A549 (cell line): ENCODE results near the gene TBC1D1. TPM values are rescaled to one million over a fixed set of nuclear protein-coding genes. Genes with fewer than 3 reads are reported as not detected.

Experiments
- ATAC-seq, 2 experiments: fragments of 200-7000 bp in 1 of 2; fragments of >200 bp in 1 of 2; cut with Nextera tagmentation in 1 of 2; cut with Tn5 transposase in 1 of 2; 3 replicates each; pipeline versions ENCODE4 v1.8.0 to v1.9.1; 2018 to 2020; ENCODE audit warnings: mild to moderate bottlenecking in 1 of 2, moderate library complexity in 1 of 2
- CTCF ChIA-PET: fragments of 300-600 bp; sonication (Branson Sonifier 250); formaldehyde crosslinking; extraction: SDS; loops from one replicate; lab custom pipeline; 2021; ENCODE audit warnings: antibody characterized with exemption, inconsistent platforms; lab: Yijun Ruan, JAX
- POLR2A ChIA-PET: fragments of 350-600 bp; formaldehyde crosslinking; extraction: SDS; loops from one replicate; lab custom pipeline; 2021; ENCODE audit warnings: antibody characterized with exemption, inconsistent platforms; lab: Yijun Ruan, JAX
- DNase-seq, 2 experiments: peaks; one replicate each; pipeline versions ENCODE4 v3.0.0 to v3.0.0-alpha.2; 2011 to 2016; ENCODE audit warnings: low read depth in 1 of 2, low spot score in 1 of 2
- FAIRE-seq: peaks from 2 replicates; lab custom pipeline; 2011; peaks lifted over from hg19 to GRCh38; lab: Jason Lieb, UNC
- H3K27ac ChIP-seq, 2 experiments: fragments of >200 bp; sonication (Bioruptor Twin); formaldehyde crosslinking; 3 replicates each; pipeline ENCODE4 v1.5.1; 2016 to 2017
- H3K4me1 ChIP-seq: fragments of >200 bp; sonication (Bioruptor Twin); formaldehyde crosslinking; 3 replicates; pipeline ENCODE4 v1.6.1; 2016
- H3K4me2 ChIP-seq: fragments of >200 bp; sonication (Bioruptor Twin); formaldehyde crosslinking; 3 replicates; pipeline ENCODE4 v1.6.1; 2016
- H3K4me3 ChIP-seq: fragments of >200 bp; sonication (Bioruptor Twin); formaldehyde crosslinking; 3 replicates; pipeline ENCODE4 v1.5.1; 2016
- H3K9me3 ChIP-seq: fragments of >200 bp; sonication (Bioruptor Twin); formaldehyde crosslinking; 3 replicates; pipeline ENCODE4 v1.6.1; 2016
- BCL3 ChIP-seq: fragments of >200 bp; sonication (Bioruptor Twin); formaldehyde crosslinking; IDR thresholded peaks from 3 replicates; pipeline ENCODE4 v1.6.1; 2016
- BHLHE40 ChIP-seq: IDR thresholded peaks from 2 replicates; pipeline ENCODE4 v1.6.1; 2012; ENCODE audit warnings: low read depth, low read length, inconsistent platforms
- CEBPB ChIP-seq, 2 experiments: fragments of >200 bp in 1 of 2; sonication (Bioruptor Twin) in 1 of 2; formaldehyde crosslinking in 1 of 2; IDR thresholded peaks; 2 replicates each; pipeline ENCODE4 v1.6.1; 2012 to 2016
- CHD2 ChIP-seq: fragments of 150-350 bp; IDR thresholded peaks from 2 replicates; pipeline ENCODE4 v1.6.1; 2014; ENCODE audit warnings: low read length; ENCODE audit not compliant: partially characterized antibody
- CTCF ChIP-seq: fragments of >200 bp; sonication (Bioruptor Twin); formaldehyde crosslinking; IDR thresholded peaks from 3 replicates; pipeline ENCODE4 v1.5.1; 2016
- E2F6 ChIP-seq: IDR thresholded peaks from 2 replicates; pipeline ENCODE4 v1.6.1; 2012; ENCODE audit warnings: low read depth, borderline replicate concordance
- EHF ChIP-seq: fragments of 250-450 bp; sonication (Bioruptor Pico); IDR thresholded peaks from 2 replicates; pipeline ENCODE4 v1.5.0; 2020; ENCODE audit warnings: mild to moderate bottlenecking
- EHMT2 ChIP-seq: fragments of 200-600 bp; sonication (generic); IDR thresholded peaks from 2 replicates; pipeline ENCODE4 v1.6.1; 2016; ENCODE audit warnings: antibody characterized with exemption, low read depth, mild to moderate bottlenecking, moderate library complexity
- EP300 ChIP-seq, 2 experiments: fragments of >200 bp; sonication (Bioruptor Twin); formaldehyde crosslinking; IDR thresholded peaks; 2 replicates in 1 of 2; 3 replicates in 1 of 2; pipeline ENCODE4 v1.6.1; 2016 to 2017
- FOXS1 ChIP-seq: fragments of 250-450 bp; sonication (Bioruptor Pico); IDR thresholded peaks from 2 replicates; pipeline ENCODE4 v1.5.0; 2020; ENCODE audit warnings: mild to moderate bottlenecking, moderate library complexity
- HDAC2 ChIP-seq: fragments of 200-600 bp; sonication (generic); IDR thresholded peaks from 2 replicates; pipeline ENCODE4 v1.6.1; 2016
- HEYL ChIP-seq: fragments of 250-450 bp; sonication (Bioruptor Pico); IDR thresholded peaks from 2 replicates; pipeline ENCODE4 v1.8.0; 2021; ENCODE audit warnings: mild to moderate bottlenecking, moderate library complexity
- HMGXB4 ChIP-seq: fragments of 250-450 bp; sonication (Bioruptor Pico); IDR thresholded peaks from 2 replicates; pipeline ENCODE4 v1.5.0; 2021; ENCODE audit warnings: mild to moderate bottlenecking, moderate library complexity, borderline replicate concordance
- JUN ChIP-seq, 2 experiments: fragments of >200 bp; sonication (Bioruptor Twin); formaldehyde crosslinking; IDR thresholded peaks; 2 replicates in 1 of 2; 3 replicates in 1 of 2; pipeline ENCODE4 v1.6.1; 2016 to 2017
- KDM1A ChIP-seq: fragments of 200-600 bp; sonication (generic); IDR thresholded peaks from 2 replicates; pipeline ENCODE4 v1.6.1; 2016; ENCODE audit warnings: low read depth, mild to moderate bottlenecking
- KDM5A ChIP-seq: fragments of 200-600 bp; sonication (generic); IDR thresholded peaks from 2 replicates; pipeline ENCODE4 v1.6.1; 2016; ENCODE audit warnings: antibody characterized with exemption, mild to moderate bottlenecking
- MYC ChIP-seq: IDR thresholded peaks from 2 replicates; pipeline ENCODE4 v1.6.1; 2012; ENCODE audit warnings: mild to moderate bottlenecking, inconsistent platforms, low read length, improper control_type of control experiment, borderline replicate concordance
- POLR2AphosphoS2 ChIP-seq: conservative IDR thresholded peaks from 2 replicates; pipeline ENCODE4 v1.6.1; 2012; ENCODE audit warnings: low read length, improper control_type of control experiment, inconsistent platforms
- RAD21 ChIP-seq, 2 experiments: fragments of >200 bp in 1 of 2; sonication (Bioruptor Twin) in 1 of 2; formaldehyde crosslinking in 1 of 2; IDR thresholded peaks in 1 of 2; conservative IDR thresholded peaks in 1 of 2; 2 replicates in 1 of 2; 3 replicates in 1 of 2; pipeline ENCODE4 v1.6.1; 2012 to 2018; ENCODE audit warnings: inconsistent platforms in 1 of 2
- WGBS: methylation state at CpG from one replicate; pipeline ENCODE4 v1.1.6; 2017; ENCODE audit errors: missing lambda C conversion rate; 5-methylcytosine and 5-hydroxymethylcytosine counted together
- polyA plus RNA-seq, 4 experiments: library from polyadenylated mRNA; depleted of rRNA in 3 of 4; stranded (reverse); fragments of >200 nt; fragmentation: RNase III in 1 of 4; extraction: RNeasy Plus Mini Kit Qiagen cat#74134 plus additional on column Dnase treatment in 1 of 4; gene quantifications; 2 replicates in 3 of 4; 3 replicates in 1 of 4; pipeline ENCODE4 v1.2.3, GENCODE V29; 2011 to 2017

The TBC1D1 gene
- polyA plus RNA-seq, 2 of the 4 experiments (the other 2 are of a cell fraction): 26.5 to 28.5 TPM

- no peak for TF ChIP-seq E2F6
- no peak for TF ChIP-seq BHLHE40
- TF ChIP-seq POLR2AphosphoS2: no peak
- TF ChIP-seq FOXS1: no peak
Observed at GRCh38 chr4:38153387-38153760, 262.5 kb downstream of the TBC1D1 start (continued).

GRCh38 chr4:38154252-38154651 is 263.4 kb downstream of the TBC1D1 start:
- POLR2A ChIA-PET: no interaction called here
- TF ChIP-seq HDAC2 (no peak), CTCF (no peak), EHMT2 (no peak), JUN (IDR thresholded peaks at IDR 0.05) (no peak), KDM5A (no peak), KDM1A (no peak), EHF (CRISPR knock-in tag) (no peak), CHD2 (no peak)

GRCh38 chr4:38154681-38155588 is 264.1 kb downstream of the TBC1D1 start:
- CTCF ChIA-PET: interaction anchor here (1.2 to 1.4 kb wide), 2 partner anchors 25 to 604 kb away, joined by 3 to 7 read pairs; no protein-coding TSS in a partner anchor
- FAIRE-seq: no peak
- H3K4me2 ChIP-seq: peak overlapping the region; percentile 56

More at GRCh38 chr4:38154252-38154651, 263.4 kb downstream of the TBC1D1 start:
- no peak overlapping the region for H3K4me3 ChIP-seq
- peaks cover 42% of the 10 kb centered on the region for H3K4me1 ChIP-seq
- 78% methylated on average over 5 of the region's 5 CpGs for WGBS
- H3K4me2 ChIP-seq: peak overlapping the region; percentile 56
- FAIRE-seq (no peak), ATAC-seq (no peak), DNase-seq (no peak)
- CTCF ChIA-PET: no interaction called here
- H3K27ac ChIP-seq: peak overlapping the region; percentile 72 to 89
- no peaks in the 10 kb centered on the region for H3K9me3 ChIP-seq

More at GRCh38 chr4:38154681-38155588, 264.1 kb downstream of the TBC1D1 start:
- Histone ChIP-seq H3K4me3 (no peak overlapping the region), H3K27ac (peak overlapping the region; percentile 72 to 89), H3K4me1 (peaks cover 42% of the 10 kb centered on the region), H3K9me3 (no peaks in the 10 kb centered on the region)
- peak; percentile 77 to 83 for ATAC-seq
- DNase-seq: peak in 1 of 2 experiments; percentile 80
- POLR2A ChIA-PET: interaction anchor here (0.6 kb wide), 2 partner anchors 75 to 1366 kb away, joined by 3 to 4 read pairs; no protein-coding TSS in a partner anchor
- TF ChIP-seq MYC: no peak
- TF ChIP-seq HEYL (CRISPR knock-in tag): no peak
- TF ChIP-seq CEBPB (IDR thresholded peaks at IDR 0.05): no peak
- peak in 1 of 2 experiments; percentile 50; a peak in 1 of 5 replicates for TF ChIP-seq EP300 (IDR thresholded peaks at IDR 0.05)
- no peak for TF ChIP-seq HMGXB4 (CRISPR knock-in tag)
- TF ChIP-seq JUN (IDR thresholded peaks at IDR 0.05): no peak
- no peak for TF ChIP-seq BCL3
- TF ChIP-seq RAD21 (conservative IDR thresholded peaks at IDR 0.05 in 1 of 2, IDR thresholded peaks at IDR 0.05 in 1 of 2): no peak
- WGBS: 29% methylated on average over 13 of the region's 17 CpGs
